ENCODE measurements around the gene UPK3A. TPM values are rescaled to one million over a fixed set of nuclear protein-coding genes. Genes with fewer than 3 reads are reported as not detected.
A peak's percentile ranks its signal among the peaks of the same experiment; 100 is the strongest.

The UPK3A gene
- total and polyA plus RNA-seq, 2 of the 8 experiments (the other 6 are each of a cell fraction or from before 2014, with no cell fraction given) = 0.35 to 1.7 TPM

- Histone ChIP-seq H3K79me2 (ENCODE audit: control insufficient read depth in 1 of 2, insufficient read depth in 2 of 2, low read length in 2 of 2) (no peaks in the 10 kb centered on the region), H3K9me3 (ENCODE audit: insufficient read depth in 2 of 2, low read depth in 1 of 2, low read length in 1 of 2) (no peaks in the 10 kb centered on the region), H2BK20ac (ENCODE audit: low read length) (no peak overlapping the region), H3K4me3 (ENCODE audit: extremely low read depth in 1 of 4, insufficient read depth in 2 of 4, low read depth in 3 of 4, low read length in 4 of 4) (no peak overlapping the region), H3K27me3 (replicated peaks in 1 of 4; ENCODE audit: control insufficient read depth in 3 of 4, extremely low read depth in 1 of 4, insufficient read depth in 3 of 4, low read length in 3 of 4) (no peaks in the 10 kb centered on the region), H4K8ac (ENCODE audit: extremely low read depth, insufficient read depth, low read length) (no peak overlapping the region), H3K4me2 (ENCODE audit: insufficient read depth in 1 of 2, low read depth in 2 of 2, low read length in 2 of 2) (no peak overlapping the region), H3K14ac (ENCODE audit: insufficient read length) (no peak overlapping the region), H4K91ac (replicated peaks; ENCODE audit: insufficient read length, low read length) (no peak overlapping the region), H3K4me1 (replicated peaks in 1 of 4; ENCODE audit: control insufficient read depth in 3 of 4, insufficient read depth in 4 of 4, low read length in 3 of 4) (peaks cover 2 to 6% (median 4%) of the 10 kb centered on the region in 4 experiments; a peak in 6 of 7 replicates), H2BK5ac (ENCODE audit: low read depth, low read length) (no peak overlapping the region), H3K23me2 (ENCODE audit: low read depth, low read length) (peaks cover under 1% of the 10 kb centered on the region), H4K20me1 (replicated peaks in 1 of 2; ENCODE audit: control insufficient read depth in 1 of 2, insufficient read depth in 2 of 2, low read length in 2 of 2) (no peaks in the 10 kb centered on the region), H2AFZ (ENCODE audit: low read length) (no peak overlapping the region), H3K18ac (ENCODE audit: extremely low read depth, low read length) (no peak overlapping the region), H3K36me3 (ENCODE audit: control insufficient read depth in 2 of 4, insufficient read depth in 4 of 4, low read length in 3 of 4) (no peaks in the 10 kb centered on the region), H3K27ac (ENCODE audit: low read depth, low read length) (no peak overlapping the region), H2BK15ac (ENCODE audit: low read length) (peak overlapping the region; percentile 40; the same call in 1 of the 2 replicates), H2AK5ac (ENCODE audit: low read depth, low read length) (0 out of 2 replicates have a peak overlapping the region, but pooled peaks have one; percentile 65), H4K5ac (ENCODE audit: insufficient read length, low read depth, low read length) (no peak overlapping the region), H3K79me1 (ENCODE audit: low read depth, low read length) (no peaks in the 10 kb centered on the region), H3K23ac (ENCODE audit: insufficient read length) (no peak overlapping the region), H3K9ac (replicated peaks in 1 of 4; ENCODE audit: extremely low read depth in 1 of 4, low read depth in 3 of 4, low read length in 3 of 4) (no peak overlapping the region), H2BK12ac (ENCODE audit: low read depth, low read length) (no peak overlapping the region), H2BK120ac (replicated peaks; ENCODE audit: low read depth, low read length) (no peak overlapping the region), H3K56ac (replicated peaks; ENCODE audit: insufficient read length, low read depth, low read length) (no peak overlapping the region), H3K4ac (replicated peaks; ENCODE audit: insufficient read length, low read depth, low read length) (no peak overlapping the region)
- no peak for DNase-seq (ENCODE audit: low read depth in 1 of 2, low spot score in 2 of 2)
- no peak for FAIRE-seq
- WGBS, 2 experiments (ENCODE audit: extremely low coverage in 1 of 2, insufficient coverage in 1 of 2, insufficient read length in 1 of 2, insufficient replicate concordance in 2 of 2, low coverage in 1 of 2, low lambda C conversion rate in 2 of 2, missing lambda C conversion rate in 1 of 2) = 89% methylated on average over 12 of the region's 13 CpGs; no CpG with 5 or more reads in 1 of the 2 experiments
- CTCF ChIA-PET (ENCODE audit: partially characterized antibody) = interaction anchor here (0.7 to 1.2 kb wide), 4 partner anchors 8 to 407 kb away, joined by 3 to 5 read pairs (median 3); no protein-coding TSS in a partner anchor
- POLR2A ChIA-PET (ENCODE audit: partially characterized antibody) = interaction anchor here (1.2 to 2.1 kb wide), 2 partner anchors 17 to 58 kb away, joined by 3 to 5 read pairs; no protein-coding TSS in a partner anchor
- TF ChIP-seq EP300 (IDR thresholded peaks at IDR 0.05; ENCODE audit: borderline replicate concordance in 1 of 2, low read depth in 2 of 2, low read length in 2 of 2) = no peak
- no peak for TF ChIP-seq RAD21 (IDR thresholded peaks at IDR 0.05 in 1 of 2, conservative IDR thresholded peaks at IDR 0.05 in 1 of 2; ENCODE audit: low read depth in 2 of 2, low read length in 2 of 2)
- no peak for TF ChIP-seq CREB1 (IDR thresholded peaks at IDR 0.05)
- no peak for TF ChIP-seq POLR2AphosphoS5 (IDR thresholded peaks at IDR 0.05; ENCODE audit: low read depth, low read length)
- no peak for TF ChIP-seq SRF (IDR thresholded peaks at IDR 0.05; ENCODE audit: low read depth, low read length)
- no peak for TF ChIP-seq E2F6 (IDR thresholded peaks at IDR 0.05)
- no peak for TF ChIP-seq RFX5 (IDR thresholded peaks at IDR 0.05; ENCODE audit: borderline replicate concordance, low read depth, low read length)
- TF ChIP-seq GTF2F1 (IDR thresholded peaks at IDR 0.05; ENCODE audit: borderline replicate concordance, low read depth, low read length) = no peak
- no peak for TF ChIP-seq TAF7 (optimal IDR thresholded peaks at IDR 0.05; ENCODE audit: borderline replicate concordance, low read depth, low read length)
- TF ChIP-seq FOSL1 (IDR thresholded peaks at IDR 0.05; ENCODE audit: insufficient read depth, low read depth, low read length) = no peak
Observed at GRCh38 chr22:45246060-45246985, 38.4 kb upstream of the UPK3A start.
